COLO829 (cell line): ENCODE data around the gene DHRSX.

Experiments
- DNase-seq: peaks from one replicate; pipeline ENCODE4 v3.0.0; 2012; ENCODE audit warnings: low spot score

Gene DHRSX

DNA sequence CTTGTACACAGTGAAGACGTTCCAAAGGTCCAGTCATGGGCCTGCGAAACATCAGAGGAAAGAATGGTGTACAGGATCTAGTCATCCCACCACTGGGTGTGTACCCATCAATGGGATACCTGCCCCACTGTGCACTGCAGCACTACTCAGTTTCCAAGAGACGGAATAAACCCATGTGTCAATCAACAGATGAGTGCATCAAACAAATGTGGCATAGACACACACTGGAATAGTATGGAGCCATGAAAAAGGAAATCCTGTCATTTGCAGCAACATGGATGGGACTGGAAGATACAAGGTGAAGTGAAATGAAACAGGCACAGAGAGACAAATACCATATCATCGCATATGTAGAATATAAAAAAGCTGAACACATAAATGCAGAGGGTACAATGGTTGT, 48.0 kb downstream of the DHRSX start:
- no peak for DNase-seq

DNA sequence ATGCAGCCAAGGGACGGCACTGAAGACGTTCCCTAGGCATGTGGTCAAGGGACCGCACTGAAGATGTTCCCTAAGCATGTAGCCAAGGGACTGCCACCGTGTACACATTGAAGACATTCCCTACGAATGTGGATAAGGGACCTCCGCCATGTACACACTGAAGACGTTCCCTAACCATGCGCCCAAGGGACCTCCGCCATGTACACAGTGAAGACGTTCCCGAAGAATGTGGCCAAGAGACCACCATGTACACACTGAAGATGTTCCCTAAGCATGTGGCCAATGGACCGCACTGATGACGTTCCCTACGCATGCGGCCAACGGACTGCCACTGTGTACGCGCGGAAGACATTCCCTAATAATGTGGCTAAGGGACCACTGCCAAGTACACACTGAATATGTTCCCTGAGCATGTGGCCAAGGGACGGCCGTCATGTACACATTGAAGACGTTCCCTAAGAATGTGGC, 48.4 kb downstream of the DHRSX start:
- no peak for DNase-seq

DNA sequence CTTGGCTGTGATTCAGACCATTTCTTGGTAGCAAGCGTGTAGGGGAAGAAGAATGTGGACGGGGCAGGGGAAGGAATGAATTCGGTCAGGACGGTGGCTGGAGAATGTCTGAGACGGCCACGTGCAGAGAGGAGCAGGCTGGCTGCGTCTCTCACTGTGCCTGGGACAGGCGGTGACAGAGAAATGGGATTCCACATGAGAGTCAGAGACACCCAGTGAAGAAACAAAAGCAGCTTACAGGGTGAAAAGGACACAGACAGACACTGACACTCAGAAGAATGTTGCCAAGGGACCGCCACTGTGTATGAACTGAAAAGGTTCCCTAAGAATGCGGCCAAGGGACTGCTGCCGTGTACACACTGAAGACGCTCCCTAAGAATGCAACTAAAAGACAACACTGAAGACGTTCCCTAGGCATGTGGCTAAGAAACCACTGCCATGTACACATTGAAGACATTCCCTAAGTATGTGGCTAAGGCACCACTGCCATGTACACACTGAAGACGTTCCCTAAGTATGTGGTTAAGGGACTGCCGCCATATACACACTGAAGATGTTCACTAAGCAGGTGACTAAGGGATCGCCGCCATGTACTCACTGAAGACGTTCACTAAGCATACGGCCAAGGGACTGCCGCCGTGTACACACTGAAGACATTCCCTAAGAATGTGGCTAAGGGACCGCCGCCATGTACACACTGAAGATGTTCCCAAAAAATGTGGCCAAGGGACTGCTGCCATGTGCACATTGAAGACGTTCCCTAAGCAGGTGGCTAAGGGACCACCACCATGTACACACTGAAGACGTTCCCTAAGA, 49.1 kb downstream of the DHRSX start:
- no peak for DNase-seq

DNA sequence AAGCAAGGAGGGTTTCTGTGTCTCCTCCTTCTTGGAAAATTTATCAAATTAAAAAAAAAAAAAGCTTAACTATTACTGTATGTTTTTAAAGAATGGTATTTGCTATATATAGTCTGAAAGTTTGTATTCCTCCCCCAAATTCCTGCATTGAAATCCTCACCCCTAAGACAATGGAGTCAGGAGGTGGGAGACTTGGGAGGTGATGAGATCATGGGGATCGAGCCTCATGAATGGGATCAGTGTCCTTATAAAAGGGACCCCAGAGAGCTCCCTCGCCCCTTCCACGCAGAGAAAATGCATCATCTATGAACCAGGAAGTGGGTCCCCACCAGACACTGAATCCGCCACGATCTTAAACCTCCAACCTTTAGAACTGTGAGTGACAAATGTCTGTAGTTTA, 50.1 kb downstream of the DHRSX start:
- DNase-seq, result no peak

DNA sequence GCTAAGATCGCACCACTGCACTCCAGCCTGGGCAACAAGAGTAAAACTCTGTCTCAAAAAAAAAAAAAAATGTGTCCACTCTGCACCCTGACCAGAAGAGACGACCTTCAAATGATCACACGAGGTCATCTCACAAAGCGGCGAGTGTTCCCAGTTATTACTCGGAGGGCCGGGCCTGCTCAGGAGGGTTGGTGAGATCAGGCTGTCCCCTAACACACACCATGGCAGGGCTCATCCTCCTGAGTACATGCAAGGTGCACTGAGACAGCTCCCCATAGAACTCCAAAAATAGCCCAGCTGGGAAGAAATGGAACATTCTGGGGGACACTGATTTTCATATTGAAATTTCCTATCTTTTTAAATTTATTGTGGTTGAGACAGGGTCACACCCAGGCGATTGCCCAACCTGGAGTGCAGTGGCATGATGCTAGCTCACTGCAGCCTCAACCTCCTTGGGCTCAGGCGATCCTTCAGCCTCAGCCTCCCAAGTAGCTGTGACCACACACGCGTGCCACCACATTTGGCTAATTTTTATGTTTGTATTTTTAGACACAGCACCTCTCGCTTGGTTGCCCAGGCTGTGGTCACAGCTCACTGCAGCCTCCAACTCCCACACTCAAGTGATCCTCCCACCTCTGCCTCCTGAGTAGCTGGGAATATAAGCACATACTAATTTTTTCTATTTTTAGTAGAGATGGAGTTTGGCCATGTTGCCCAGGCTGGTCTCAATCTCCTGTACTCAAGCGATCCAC, 51.5 kb downstream of the DHRSX start:
- DNase-seq, result no peak

DNA sequence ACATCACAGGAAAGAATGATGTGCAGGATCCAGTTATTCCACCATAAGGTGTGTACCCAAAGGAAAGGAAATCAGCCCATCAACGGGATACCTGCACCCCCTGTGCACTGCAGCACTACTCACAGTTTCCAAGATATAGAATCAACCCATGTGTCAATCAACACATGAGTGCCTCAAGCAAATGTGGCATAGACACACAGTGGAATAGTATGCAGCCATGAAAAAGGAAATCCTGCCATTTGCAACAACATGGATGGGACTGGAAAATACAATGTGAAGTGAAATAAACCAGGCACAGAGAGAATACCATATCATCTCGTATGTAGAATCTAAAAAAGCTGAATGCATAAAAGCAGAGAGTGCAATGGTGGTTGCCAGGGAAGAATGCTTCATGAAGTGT, 53.3 kb downstream of the DHRSX start:
- no peak for DNase-seq

DNA sequence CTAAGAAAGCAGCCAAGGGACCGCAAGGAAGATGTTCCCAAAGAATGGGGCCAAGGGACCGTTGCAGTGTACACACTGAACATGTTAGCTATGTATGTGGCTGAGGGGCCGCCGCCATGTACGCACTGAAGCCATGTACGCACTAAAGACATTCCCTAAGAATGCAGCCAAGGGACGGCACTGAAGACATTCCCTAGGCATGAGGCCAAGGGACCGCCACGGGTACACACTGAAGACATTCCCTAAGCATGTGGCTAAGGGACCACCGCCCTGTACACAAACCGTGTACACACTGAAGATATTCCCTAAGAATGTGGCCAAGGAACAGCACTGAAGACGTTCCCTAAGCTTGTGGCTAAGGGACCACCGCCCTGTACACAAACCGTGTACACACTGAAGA, 54.0 kb downstream of the DHRSX start:
- DNase-seq, result no peak

DNA sequence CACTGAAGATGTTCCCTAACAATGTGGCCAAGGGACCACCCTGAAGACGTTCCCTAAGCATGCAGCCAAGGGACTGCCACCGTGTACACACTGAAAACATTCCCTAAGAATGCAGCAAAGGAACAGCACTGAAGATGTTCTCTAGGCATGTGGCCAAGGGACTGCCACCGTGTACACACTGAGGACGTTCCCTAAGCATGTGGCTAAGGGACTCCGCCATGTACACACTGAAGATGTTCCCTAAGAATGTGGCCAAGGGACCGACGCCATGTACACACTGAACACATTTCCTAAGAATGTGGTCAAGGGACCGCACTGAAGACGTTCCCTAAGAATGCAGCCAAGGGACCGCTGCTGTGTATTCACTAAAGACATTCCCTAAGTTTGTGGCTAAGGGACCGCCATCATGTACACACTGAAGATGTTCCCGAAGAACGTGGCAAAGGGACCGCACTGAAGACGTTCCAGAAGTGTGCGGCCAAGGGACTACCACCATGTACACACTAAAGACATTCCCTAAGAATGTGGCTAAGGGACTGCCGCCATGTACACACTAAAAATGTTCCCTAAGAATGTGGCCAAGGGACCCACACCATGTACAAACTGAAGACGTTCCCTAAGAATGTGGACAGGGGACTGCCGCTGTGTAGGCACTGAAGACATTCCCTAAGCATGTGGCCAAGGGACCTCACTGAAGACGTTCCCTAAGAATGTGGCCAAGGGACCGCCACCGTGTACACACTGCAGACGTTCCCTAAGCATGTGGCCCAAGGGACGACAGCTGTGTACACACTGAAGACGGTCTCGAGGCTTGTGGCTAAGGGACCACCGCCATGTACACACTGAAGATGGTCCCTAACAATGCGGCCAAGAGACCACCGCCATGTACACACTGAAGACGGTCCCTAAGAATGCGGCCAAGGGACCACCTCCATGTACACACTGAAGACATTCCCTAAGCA, 54.8 kb downstream of the DHRSX start:
- no peak for DNase-seq

DNA sequence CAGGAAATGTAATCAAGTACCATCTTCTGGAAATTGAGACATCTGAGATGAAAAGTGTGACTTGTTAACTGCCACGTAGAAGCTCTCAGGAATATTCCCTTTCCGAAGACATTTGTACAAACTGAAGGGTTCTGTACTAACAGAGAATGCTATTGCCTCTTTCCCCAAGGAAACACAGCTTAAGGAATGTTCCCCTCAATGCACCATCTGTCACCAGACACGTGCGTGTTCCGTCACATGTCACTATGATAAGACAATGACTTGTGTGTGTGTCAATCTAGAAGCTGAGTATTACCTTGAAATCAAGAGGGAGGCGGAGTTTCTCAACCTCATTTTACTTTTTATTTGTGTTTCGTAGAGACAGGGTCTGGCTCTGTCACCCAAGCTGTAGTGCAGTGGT, 58.1 kb downstream of the DHRSX start:
- peak; percentile 8 for DNase-seq

DNA sequence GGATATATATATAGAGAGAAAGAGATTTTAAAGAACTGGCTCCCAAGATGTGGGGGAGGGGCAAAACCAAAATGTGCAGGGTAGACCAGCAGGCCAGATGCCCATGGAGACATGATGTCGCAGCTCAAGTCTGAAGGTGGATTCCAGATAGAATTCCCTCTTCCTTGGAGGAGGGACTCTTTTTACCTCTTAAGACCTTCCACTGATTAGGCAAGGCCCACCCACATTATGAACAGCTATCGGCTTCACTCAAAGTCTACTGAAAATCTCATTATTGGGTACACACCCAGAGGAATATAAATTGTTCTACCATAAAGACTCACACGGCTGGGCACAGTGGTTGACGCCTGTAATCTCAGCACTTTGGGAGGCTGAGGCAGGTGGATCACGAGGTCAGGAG, 59.3 kb downstream of the DHRSX start:
- no peak for DNase-seq

DNA sequence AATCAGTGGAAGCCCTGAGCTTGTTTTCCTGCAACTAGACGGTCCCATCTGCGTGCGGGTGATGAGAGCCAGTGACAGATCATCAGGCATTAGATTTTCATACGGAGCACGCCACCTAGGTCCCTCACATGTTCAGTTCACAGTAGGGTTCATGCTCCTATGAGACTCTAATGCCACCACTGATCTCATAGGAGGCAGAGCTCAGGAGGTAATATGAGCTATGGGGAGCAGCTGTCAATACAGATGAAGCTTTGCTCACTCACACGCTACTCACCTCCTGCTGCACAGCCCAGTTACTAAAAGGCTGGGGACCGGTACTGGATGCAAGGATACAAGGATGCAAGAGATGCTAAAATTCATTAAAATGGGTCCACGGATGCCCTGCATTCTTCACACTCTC, 61.2 kb downstream of the DHRSX start:
- no peak for DNase-seq

DNA sequence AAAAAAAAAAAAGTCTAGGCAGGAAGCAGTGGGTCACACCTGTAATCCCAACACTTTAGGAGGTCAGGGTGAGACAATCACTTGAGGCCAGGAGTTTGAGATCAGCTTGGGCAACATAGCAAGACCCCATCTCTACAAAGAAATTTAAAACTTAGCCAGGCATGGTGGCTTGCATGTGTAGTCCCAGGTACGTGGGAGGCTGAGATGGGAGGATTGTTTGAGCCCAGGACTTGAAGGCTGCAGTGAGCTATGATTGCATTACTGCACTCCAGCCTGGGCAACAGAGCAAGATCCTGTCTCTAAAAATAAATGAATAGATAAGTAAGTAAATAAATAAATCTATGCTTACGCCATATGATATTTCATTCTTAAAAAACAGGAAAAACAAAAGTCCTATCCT, 65.3 kb downstream of the DHRSX start:
- no peak for DNase-seq

DNA sequence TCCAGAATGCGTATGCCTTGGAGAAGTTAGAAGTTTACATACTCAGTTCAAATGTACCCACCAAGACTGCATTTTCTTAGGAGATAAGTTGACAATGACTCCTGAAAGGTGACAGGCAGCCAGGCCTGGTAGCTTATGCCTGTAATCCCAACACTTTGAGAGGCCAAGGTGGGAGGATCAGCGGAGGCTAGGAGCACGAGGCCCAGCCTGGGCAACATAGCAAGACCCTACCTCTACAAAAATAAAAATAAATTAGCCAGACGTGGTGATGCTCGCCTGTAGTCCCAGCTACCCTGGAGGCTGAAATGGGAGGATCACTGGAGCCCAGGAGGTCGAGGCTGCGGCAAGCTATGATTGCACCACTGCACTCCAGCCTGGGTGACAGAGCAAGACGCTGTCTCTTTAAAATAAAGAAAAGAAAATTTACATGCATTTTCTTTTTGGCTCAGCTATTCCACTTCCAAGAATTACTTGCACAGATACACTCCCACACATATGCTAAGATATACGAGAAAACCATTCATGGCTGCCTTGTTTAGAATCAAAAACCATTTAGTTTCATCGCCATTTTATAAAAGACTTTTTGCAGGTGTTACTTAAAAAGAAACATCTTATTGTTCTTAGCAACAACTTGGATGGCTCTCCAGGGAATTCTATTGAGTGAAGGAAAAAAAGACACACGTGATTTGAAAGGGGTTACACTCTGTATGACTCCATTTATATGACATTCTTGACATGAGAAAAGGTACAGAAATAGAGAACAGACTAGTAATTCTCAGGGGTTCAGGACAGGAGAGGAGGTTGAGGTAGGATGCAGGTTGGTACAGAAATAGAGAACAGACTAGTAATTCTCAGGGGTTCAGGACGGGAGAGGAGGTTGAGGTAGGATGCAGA, 66.3 kb downstream of the DHRSX start:
- no peak for DNase-seq

DNA sequence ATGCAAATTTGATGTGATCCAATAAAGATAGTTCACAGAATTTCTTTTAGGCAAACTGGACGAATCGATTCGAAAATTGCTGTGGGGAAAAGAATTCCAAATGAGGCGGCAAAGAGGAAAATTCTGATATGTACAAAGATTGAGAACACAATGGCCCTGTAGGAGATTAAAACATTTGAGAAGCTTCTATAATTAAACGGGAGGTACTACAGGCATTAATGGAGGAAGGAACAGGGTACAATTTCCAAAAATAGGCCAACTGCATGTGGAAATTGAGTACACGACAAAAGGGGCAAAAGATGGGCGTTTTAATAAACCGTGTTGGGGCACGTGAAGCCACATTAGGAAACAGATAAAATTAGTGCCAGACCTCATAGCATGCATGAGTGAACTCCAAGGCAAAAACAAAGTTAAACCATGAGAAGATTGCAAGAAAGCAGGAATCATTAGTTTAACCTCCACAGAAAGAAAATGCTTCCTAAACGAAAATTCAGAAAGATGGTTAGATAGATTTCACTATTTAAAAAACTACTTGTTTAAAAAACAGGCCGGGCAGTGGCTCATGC, 68.4 kb downstream of the DHRSX start:
- DNase-seq, result no peak

DNA sequence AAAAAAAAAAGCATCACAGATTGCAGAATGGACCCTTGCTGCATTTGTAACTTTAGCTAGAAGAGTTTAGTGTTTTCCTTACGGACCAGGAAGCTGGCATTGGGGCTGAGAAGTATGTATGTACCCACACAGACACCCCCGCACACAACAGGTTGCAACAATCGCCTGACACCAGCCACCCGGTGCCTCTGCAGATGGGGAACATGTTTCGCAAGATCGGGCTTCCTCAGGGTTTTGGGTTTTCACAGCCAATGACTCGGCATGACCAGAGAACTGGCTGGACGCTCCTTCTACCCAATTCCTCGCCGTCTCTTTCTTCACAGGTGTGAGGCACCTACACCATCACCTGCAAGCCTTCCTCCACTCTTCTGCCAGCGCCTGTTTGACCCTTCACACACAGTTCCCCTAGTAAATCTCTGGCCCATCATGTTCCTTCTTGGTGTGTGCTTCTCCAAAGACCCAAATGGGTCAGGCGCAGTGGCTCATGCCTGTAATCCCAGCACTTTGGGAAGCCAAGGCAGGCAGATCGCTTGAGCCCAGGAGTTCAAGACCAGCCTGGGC, 70.4 kb downstream of the DHRSX start:
- no peak for DNase-seq

DNA sequence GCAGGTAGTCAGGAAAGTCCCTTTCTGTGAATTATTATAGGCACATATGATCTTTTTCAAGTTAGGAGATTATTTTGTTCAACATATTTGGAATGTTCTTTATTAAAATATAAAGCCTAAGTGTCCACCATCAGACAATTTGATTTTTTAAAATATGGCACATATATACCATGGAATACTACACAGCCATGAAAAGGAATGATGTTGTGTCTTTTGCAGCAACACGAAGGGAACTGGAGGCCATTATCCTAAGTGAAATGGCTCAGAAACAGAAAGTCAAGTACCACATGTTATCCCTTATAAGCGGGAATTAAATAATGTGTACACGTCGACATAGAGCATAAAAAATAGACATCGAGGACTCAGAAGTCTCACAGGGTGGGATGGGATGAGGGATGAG, 73.0 kb downstream of the DHRSX start:
- DNase-seq, result no peak

DNA sequence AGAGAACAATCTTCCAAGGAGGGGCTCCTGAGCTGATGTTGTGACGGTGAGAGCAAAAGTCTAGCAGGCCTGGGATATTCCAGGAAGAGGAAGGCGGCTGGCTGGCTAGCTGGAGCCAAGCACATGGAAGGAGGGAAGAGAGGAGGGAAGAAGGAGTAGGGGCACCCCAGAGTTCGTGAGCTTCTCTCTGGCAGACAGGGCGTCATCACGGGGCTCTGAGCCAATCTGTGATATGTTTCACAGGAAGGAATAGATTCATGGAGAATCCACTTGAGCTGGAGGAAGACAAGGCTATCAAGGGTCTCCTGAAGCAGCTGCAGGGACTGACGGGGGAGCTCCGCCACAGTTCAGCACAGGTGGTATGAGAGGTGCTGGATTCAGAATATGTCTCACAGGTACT, 73.6 kb downstream of the DHRSX start:
- no peak for DNase-seq

DNA sequence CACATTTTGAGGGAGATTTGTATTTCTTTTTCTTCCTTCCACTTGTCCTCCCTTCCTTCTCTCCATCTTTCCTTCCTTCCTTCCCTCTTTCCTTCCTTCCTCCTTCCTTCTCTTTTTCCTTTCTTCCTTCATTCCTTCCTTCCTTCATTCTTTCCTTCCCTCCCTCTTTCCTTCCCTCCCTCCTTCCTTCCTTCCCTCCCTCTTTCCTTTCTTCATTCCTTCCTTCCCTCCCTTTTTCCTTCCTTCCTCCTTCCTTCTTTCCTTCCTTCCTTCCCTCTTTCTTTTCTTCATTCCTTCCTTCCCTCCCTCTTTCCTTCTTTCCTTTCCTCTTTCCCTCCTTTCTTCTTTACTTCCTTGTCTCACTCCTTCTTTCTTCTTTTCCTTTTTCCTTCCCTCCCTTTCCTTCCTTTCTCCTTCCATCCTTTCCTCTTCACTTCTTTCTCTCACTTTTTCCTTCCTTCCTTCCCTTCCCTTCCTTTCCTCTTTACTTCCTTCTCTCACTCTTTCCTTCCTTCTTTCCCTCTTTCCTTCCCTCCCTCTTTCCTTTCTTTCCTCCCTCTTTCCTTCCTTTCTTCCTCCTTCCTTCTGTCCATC, 74.4 kb downstream of the DHRSX start:
- no peak for DNase-seq

DNA sequence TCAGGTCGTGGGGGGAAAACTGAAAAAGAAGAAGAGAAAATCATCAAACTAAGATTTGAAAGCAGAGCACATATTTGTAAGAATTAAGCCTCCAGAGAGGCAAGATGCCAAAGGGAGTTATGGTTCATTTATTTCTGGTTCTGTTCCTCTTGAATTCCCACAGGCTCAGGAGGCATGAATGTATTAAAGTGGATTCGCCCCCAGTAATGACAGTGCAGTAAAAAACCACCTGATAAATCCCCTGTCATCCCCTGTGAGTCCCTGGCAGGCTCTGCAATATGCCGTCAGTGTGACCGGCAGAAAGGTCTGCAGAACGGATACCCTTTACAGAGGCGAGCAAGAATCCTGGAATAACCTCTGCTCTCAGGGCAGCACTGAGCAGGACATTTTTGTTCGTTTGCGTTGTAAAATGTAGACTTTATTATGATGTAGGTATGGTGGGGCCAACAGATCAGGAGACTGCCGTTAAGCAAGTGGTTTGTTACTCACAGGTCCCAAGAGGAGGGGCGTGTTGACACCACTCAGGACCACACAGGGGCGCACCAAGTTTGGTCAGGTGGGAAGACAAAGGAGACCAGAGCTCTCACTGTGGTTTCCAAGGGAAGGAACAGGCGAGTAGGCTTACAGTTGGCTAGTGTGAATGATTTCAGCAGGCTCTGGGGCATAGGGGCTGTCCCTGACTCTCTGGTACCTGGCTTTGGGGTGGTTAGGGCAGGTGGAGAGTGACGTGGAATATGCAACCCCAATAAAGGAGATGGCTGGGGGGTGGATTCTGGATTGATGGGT, 75.3 kb downstream of the DHRSX start:
- no peak for DNase-seq
